ENCODE measurements around the gene ZNF787. TPM values are rescaled to one million over a fixed set of nuclear protein-coding genes. Genes with fewer than 3 reads are reported as not detected.
A peak's percentile ranks its signal among the peaks of the same experiment; 100 is the strongest.

ZNF787 gene
- total RNA-seq, 4 donors from 2014 or later: 7.8 to 21.3 (median 14.2) TPM

GRCh38 chr19:56145698-56146097, 24.6 kb upstream of the ZNF787 start:
- intact Hi-C loops (cut with DNase I): no loop called here
- Histone ChIP-seq H3K9me3 (no peaks in the 10 kb centered on the region), H3K27me3 (no peaks in the 10 kb centered on the region), H3K4me1 (peaks cover 14 to 18% of the 10 kb centered on the region in 2 donors), H3K36me3 (peaks cover 12 to 13% of the 10 kb centered on the region in 2 donors), H3K4me3 (replicated peaks in 1 of 3) (no peak overlapping the region), H3K27ac (no peak overlapping the region)
- no peak for TF ChIP-seq CTCF (IDR thresholded peaks at IDR 0.05)
- TF ChIP-seq POLR2A (IDR thresholded peaks at IDR 0.05): no peak
- WGBS, 2 donors: 92 to 98% methylated on average over 10 of the region's 10 CpGs
- DNase-seq: no peak

- no peak overlapping the region for H3K27ac ChIP-seq
- intact Hi-C loops (cut with DNase I): no loop called here
- TF ChIP-seq POLR2A (IDR thresholded peaks at IDR 0.05) (no peak), CTCF (IDR thresholded peaks at IDR 0.05) (no peak)
- no peaks in the 10 kb centered on the region for H3K9me3 ChIP-seq
- peaks cover 12 to 13% of the 10 kb centered on the region in 2 donors for H3K36me3 ChIP-seq
- DNase-seq: no peak
- peaks cover 19 to 23% of the 10 kb centered on the region in 2 donors for H3K4me1 ChIP-seq
- WGBS, 2 donors: 88 to 92% methylated on average over 12 of the region's 12 CpGs
- H3K4me3 ChIP-seq (replicated peaks in 1 of 3): no peak overlapping the region
- no peaks in the 10 kb centered on the region for H3K27me3 ChIP-seq
Observed at GRCh38 chr19:56144831-56145230, 23.7 kb upstream of the ZNF787 start.

GRCh38 chr19:56144376-56144775, 23.3 kb upstream of the ZNF787 start:
- Histone ChIP-seq H3K4me1 (peaks cover 21 to 24% of the 10 kb centered on the region in 2 donors), H3K27me3 (no peaks in the 10 kb centered on the region), H3K36me3 (peaks cover 12 to 13% of the 10 kb centered on the region in 2 donors), H3K9me3 (no peaks in the 10 kb centered on the region), H3K4me3 (replicated peaks in 1 of 3) (no peak overlapping the region), H3K27ac (no peak overlapping the region)
- no peak for DNase-seq
- intact Hi-C loops (cut with DNase I): no loop called here
- TF ChIP-seq POLR2A (IDR thresholded peaks at IDR 0.05) (no peak), CTCF (IDR thresholded peaks at IDR 0.05) (no peak)
- WGBS, 2 donors: 72 to 73% methylated on average over 6 of the region's 6 CpGs

GRCh38 chr19:56142897-56143434, 21.9 kb upstream of the ZNF787 start:
- Histone ChIP-seq H3K4me3 (replicated peaks in 1 of 3) (no peak overlapping the region), H3K27ac (peak overlapping the region; percentile 68 to 85 (median 84))
- no peak for TF ChIP-seq CTCF (IDR thresholded peaks at IDR 0.05)
- TF ChIP-seq POLR2A (IDR thresholded peaks at IDR 0.05): no peak

GRCh38 chr19:56142087-56142787, 21.1 kb upstream of the ZNF787 start:
- intact Hi-C loops (cut with DNase I): no loop called here
- TF ChIP-seq CTCF (IDR thresholded peaks at IDR 0.05) (peak in 1 of 6 experiments; percentile 9), POLR2A (IDR thresholded peaks at IDR 0.05) (peak in 1 of 2 donors; percentile 40)
- no peaks in the 10 kb centered on the region for H3K9me3 ChIP-seq
- H3K4me3 ChIP-seq (replicated peaks in 1 of 3): peak overlapping the region in 2 of 3 donors; percentile 27 to 43
- H3K36me3 ChIP-seq: peaks cover 3 to 7% of the 10 kb centered on the region in 2 donors
- DNase-seq: peak; percentile 79 to 87
- H3K27ac ChIP-seq: peak overlapping the region; percentile 84 to 88 (median 85)
- H3K4me1 ChIP-seq: peaks cover 27 to 37% of the 10 kb centered on the region in 2 donors
- no peaks in the 10 kb centered on the region for H3K27me3 ChIP-seq
- WGBS, 2 donors: 30 to 40% methylated on average over 17 of the region's 17 CpGs

More at GRCh38 chr19:56142897-56143434, 21.9 kb upstream of the ZNF787 start:
- peaks cover 21 to 30% of the 10 kb centered on the region in 2 donors for H3K4me1 ChIP-seq
- intact Hi-C loops (cut with DNase I): no loop called here
- peaks cover 9 to 13% of the 10 kb centered on the region in 2 donors for H3K36me3 ChIP-seq
- 73 to 75% methylated on average over 2 to 3 of the region's 4 CpGs for WGBS, 2 donors
- no peaks in the 10 kb centered on the region for H3K27me3 ChIP-seq
- H3K9me3 ChIP-seq: no peaks in the 10 kb centered on the region
- DNase-seq: no peak

Data from thyroid gland (tissue), 4 donors.